Transverse colon (tissue), 1 donor: ENCODE data around the gene RAB9A.

ENCODE experiments used
- EP300 ChIP-seq: sonication (generic); formaldehyde crosslinking; IDR thresholded peaks from one replicate; pipeline ENCODE4 v1.6.1; 2017; ENCODE audit warnings: antibody characterized with exemption, low read depth
- POLR2A ChIP-seq: fragments of 450-650 bp; IDR thresholded peaks from one replicate; pipeline ENCODE4 v1.6.1; 2016; ENCODE audit warnings: antibody characterized with exemption, mild to moderate bottlenecking, moderate library complexity

GRCh38 chrX:13742397-13743176 is 53.7 kb downstream of the RAB9A start:
- TF ChIP-seq EP300 (no peak), POLR2A (no peak)
